IPS-NIHi7 (cell line): Measurements from ENCODE around the gene TBX18.

Source experiments
- DNase-seq: peaks from one replicate; pipeline ENCODE4 v3.0.0; 2012; ENCODE audit warnings: mixed read lengths; ENCODE audit errors: extremely low spot score

TBX18 gene

DNA sequence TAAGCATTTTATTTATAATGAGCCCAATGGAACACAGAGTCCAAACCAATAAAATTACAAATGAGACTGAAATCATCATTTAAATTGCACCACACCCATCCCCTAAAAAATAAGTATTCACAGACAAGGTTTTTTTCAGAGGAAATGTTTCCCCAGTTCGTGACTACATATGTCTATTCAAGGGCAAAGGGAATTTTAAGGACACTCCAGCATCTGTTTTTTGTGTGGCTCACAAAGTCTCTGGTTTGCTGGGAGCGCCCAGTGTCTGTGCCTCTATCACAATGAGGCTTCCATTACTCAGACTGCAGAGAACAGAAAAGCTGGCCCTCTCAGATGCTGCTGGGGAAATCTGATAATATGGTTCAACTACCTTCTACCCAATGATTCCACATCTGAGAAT lies 16.0 kb downstream of the TBX18 start:
- DNase-seq, result no peak

DNA sequence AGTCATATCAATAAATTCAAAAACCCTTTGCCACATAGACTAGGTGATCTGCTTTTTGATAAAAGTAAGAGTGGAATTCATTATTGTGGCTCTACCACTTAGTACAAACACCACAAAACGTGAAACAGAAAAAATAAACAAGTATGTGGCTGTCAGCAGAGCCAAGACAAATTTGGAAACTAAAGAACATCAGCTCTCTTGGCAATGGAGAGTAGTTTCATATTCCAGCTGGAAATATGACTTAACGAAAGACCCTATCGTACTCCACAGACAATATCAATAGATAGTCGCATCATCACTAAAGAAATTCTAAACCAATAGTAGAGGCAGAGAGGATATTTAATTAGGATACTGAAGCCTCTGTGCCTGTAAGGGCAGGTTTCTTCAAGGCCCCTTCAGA lies 20.8 kb downstream of the TBX18 start:
- DNase-seq, result no peak

DNA sequence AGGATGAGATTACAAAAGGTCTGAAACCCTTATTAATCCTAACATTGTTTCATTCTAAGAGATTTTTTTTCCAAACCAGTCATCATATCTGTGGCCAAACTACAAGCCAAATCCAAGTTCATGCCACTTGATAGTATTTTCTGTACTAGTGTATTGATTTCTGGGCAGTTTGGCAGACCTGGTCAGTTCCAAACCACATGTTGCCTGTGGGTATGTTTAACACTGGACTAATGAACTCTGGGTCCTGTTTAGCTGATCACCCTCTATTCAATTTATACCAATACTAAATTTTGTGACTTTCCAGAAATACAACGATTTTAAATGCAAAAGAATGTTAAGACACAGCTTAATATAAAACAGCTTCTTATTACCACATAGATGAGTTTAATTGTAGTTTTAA lies 24.0 kb downstream of the TBX18 start:
- no peak for DNase-seq

DNA sequence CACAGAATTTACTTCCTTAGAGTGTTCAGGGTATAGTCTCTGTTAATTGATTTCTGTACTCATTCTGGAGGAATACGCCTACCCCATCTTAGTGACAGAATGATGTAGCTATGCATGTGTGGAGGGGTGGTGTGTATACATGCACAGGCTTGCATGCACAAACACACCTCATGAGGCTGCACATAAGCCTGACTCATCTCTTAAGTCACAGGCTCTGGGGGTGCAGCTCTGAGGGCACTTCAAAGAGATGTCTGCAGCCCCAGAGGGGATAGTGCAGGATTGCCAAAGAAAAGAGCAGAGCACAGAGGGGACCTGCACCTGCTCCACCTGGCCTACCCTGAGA lies 24.6 kb downstream of the TBX18 start:
- DNase-seq, result no peak

DNA sequence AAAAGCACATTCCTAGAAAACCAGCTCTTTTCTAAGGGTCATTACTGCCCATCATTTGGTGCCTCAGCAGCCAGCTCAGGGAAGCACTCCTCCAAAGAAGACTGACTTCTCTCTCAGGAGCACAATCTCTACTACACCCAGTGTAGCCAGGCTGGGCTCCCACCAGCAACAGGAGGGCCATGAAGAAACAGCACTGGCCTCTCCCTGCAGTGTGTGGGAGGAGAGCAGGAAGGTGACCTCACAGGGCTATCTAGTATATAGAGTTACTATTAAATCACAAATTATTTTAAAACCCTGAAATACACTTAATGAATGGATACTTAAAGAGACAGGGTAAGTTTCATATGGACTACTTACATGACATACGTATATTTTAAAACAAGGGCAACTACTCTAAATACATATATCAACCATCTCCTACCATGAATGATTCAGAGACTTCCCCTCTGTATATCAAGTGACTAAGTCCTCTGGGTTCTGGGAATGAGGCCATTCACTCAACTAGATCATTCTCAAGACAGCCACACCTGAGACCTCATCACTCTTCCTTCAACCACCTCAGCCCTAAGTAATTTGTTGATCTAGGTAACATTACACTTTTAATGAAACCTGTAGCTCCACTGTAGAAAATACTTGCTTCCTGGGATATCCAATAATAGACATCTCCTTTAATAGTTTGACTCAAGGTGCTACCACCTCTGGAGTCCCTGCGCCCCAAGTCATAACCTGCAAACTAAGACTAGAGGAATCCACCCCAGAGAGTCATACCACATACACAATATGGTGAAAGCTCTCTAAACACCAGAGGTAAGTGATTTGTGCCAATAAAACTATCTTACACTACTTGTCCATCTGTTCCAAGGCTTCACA lies 25.2 kb downstream of the TBX18 start:
- no peak for DNase-seq

DNA sequence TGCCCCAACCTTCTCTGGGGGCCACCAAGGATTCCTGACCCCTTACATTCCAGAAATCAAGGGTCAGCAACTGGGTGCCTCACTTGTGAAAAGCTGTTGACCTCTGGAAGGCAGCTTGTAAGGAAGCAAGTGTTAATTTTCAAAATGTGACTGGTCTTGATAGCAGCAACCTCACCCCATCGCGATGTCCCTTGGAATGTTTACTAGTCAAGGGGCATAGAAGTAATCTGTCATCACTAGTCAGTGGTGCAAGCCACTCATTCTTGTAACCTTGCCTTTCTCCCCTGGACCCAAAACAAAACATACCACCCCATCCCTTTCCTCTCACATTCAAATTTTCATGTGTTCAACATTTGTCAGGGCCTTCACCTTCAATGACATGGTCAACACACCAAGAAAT lies 30.5 kb downstream of the TBX18 start:
- no peak for DNase-seq

DNA sequence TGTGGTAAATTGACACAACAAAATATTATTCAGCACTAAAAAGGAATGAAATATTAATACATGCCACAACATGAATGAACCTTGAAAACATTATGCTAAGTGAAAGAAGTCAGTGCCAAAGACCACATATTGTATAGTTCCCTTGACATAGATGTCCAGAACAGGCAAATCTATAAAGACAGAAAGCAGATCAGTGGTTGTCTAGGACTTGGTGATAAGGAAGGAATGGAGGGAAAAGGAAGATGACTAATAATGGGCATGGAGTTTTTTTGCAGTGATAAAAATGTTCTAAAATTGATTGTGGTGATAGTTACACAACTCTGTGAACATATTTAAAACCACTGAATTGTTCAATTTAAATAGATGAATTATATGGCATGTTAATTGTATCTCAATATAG lies 32.5 kb downstream of the TBX18 start:
- DNase-seq, result no peak

DNA sequence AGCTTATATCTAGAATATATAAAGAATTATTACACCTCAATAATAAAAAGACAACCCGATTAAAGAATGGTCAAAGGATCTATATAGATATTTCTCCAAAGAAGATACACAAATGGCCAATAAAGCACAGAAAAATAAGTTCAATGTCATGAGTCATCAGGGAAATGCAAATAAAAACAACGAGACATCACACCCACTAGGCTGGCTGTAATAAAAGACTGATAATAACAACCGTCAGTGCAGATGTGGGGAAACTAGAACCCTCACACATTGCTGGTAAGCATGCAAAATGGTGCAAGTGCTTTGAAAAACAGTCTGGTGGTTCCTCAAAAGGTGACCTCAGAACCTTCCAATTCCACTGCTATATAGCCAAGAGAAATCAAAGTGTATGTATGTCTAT lies 33.0 kb downstream of the TBX18 start:
- no peak for DNase-seq

DNA sequence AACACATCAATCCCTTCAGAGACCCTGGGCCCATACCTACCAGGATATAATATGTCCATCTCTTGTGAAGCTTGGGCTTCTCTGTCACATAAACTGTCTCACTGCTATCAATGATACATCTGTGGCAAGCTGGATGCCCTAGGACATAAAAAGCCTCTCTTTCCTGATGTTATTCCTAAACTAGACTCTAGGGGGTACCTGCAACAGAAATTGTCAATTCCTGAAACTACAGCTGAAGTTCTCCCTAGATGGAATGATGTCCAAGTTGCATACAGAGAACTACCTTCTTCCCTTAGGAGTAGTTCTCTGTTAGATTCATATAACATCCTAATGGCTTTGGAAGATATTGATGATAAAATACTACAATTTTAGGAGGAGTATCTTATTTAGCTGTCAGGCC lies 35.8 kb downstream of the TBX18 start:
- DNase-seq, result peak; percentile 43

DNA sequence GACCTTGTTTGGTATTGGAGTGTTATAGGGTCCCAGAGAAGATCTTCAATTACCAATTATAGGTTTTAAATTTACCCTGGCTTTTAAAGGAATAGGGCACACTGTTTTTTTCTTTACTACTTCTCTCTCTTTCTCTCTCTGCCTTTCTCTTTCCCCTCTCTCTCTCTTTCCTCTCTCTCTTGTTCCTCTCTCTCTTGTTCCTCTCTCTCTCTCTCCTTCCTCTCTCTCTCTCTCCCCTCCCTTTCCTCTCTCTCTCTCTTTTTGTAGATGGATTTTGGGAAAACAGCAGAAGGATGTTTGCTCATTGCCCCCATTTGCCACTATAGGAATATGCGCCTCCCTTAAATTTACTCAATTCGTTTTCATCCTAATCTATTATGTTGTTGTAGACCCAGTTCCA lies 45.2 kb downstream of the TBX18 start:
- no peak for DNase-seq

DNA sequence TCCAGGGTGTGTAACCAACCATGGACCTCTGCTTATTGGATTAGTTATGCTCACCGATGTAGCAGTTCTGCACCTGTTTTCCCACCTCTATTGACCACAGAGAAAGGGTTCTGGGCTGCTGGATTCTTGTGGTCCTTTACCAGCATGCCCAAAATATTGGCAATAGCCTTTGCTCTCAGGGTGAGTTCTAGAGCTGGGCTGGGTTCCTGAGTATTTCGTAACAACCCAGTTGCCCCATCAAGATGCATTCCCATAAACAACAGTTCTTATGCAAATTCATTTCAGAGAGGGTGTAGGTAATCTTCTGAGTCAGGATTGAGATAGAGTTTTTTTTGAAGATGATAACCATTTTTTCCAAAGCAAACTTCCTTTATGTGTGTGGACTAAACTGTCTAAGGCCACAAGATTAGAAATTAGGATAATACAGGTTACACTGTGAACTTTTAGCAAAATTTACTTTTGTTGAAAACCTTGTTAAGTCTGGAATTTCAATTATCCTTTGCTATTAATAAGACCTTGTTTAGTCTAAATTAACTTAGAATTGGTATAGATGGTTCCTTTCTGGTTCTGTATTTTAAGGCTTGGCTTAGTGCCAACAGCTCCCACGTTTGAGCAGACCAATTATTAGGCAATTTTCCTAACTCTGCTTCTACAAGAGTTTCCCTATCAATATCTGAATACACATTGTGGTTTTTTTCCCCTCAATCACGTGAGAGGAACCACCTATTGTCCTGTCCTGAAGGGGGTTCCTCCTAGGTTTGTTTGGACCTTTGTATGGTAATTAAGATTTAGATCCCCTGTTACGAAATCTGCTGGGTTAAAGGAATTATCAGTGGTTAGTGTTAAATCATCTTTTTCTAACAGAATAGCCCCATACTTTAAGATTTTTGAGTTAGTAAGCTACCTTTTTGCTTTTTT lies 46.1 kb downstream of the TBX18 start:
- no peak for DNase-seq

DNA sequence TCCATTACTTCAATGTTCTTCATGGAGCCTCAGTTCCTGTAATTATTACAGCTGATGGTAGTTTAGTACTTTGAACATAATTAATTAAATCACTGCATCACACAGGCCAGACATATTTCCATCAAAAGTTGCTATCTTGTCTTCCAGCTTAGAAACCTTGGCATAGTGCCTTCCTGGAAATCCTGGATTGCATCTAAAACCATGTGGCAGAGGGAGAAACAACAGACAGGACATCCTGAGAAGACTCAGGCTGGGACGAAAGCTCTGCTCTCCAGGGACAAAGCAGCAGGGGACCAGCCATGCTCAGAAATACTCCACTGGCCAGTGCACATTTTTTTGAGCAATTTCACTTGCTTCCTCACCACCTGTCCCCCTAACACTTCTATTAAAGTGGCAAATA lies 55.3 kb downstream of the TBX18 start:
- no peak for DNase-seq

DNA sequence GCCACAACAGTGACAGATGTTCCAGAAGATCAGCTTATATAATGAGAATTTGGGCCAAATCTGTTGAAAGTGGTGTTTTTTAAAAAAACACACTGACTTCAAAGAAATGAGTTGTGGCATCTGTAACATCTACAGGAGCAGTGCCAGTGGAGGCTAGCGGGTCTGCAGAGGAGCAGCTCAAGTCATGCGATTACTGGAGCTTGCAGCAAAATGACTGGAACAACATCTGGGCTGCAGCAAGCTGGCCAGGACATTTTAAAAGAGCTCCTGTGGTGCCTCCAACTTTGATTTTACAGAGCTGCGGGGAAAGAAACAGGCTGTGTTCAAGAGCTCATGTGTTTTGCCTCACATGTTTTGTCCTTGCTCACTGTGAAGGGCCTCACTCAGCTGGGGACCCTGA lies 57.2 kb downstream of the TBX18 start:
- DNase-seq, result no peak

DNA sequence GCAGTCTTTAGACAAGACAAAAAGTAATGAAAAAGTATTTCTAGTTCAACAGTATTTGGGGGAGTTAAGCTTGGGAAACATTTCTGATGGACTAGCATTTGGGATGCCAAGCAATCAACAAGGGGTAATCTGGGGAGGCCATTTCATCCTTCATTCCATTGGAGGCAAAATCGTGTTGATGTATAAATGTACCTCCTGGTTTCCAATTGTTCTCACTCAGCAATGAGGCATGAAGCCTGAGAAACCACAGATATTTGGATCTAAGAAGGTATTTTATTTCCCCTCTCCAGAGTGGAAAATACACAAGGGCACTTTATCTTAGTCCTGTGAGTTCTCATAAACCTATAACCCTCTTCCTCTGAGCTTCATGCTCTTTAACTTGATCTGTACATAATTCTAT lies 68.2 kb downstream of the TBX18 start:
- DNase-seq, result no peak

DNA sequence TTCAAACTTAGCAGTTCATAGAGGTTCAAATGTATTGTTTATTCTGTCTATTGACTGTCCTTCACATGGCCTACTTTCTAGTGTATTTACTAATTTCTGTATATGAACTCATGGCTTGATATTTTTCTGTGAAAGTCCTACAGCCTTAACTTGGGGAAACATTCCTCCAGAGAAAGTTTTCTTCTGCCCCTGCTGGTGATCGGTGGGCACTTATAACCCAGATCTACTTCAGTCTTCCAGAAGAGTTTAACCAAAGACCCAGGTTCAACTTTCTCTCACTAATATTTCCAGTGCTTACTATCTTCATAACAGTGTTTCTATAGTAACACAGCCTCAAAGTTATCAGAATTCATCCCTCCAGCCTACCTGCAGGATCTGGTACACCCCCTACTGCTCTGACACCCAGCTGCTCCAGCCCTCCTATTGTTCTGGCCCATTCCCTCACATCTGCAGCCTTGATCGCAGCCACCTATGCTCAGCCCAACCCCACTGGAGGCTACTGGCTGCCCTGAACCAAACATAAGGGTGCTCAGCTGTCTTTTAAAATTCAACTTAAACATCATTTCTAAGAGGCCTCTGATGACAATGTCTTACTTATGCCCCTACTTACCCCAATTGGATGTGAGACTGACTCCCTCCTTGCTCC lies 72.3 kb downstream of the TBX18 start:
- DNase-seq, result peak; percentile 17

DNA sequence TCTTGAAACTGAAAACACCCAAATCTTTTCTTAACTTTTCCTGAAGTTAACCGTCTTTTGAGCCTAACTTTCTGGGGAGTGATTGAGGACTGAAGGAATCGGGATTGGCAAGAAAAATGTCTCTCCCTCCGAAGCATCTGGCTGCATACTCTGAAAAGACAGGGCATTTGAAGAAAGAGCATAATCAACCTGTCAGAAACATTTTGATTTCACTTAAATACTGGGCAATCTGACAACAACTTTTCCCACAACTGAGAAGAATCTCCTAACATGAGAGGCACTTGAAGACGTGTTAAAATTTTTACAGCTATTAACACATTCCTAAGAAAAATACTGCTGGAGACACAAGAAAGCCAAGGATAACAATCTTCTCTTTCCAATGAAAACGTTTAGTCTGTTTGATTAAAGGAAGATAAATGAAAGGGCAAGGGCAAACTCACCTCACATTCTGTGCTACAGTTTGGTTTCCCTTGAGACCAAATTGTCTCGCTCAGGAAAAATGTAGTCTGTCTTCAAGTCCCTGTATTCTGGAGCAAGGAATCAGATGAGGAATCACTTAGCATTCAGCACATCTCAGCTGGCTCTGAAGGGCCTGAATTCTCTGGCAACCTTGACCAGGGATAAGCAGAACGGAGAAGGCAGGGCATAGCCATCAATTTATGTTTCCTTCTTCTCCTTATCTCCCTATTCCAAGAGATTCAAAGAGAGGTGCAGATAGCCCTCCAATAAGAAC lies 76.1 kb downstream of the TBX18 start:
- DNase-seq, result no peak

DNA sequence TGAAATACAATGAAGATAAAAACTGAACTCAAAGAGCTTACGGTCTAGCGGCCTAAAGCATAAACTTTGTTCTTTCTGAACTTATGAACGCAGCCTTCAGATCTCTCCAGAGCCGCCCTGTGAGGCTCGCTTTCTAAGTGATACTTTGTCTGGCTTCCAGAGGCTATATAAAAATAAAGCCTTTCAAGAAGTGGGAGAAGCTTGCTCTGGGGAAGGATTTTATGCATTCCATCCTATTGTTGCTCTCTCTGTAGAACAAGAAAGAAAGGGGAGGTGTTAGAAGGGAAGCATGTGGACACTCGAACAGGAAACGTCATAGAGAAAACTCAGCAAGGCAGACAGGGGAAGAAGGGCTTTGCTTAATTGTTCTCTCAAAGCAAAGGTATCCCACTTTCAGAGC lies 77.0 kb downstream of the TBX18 start:
- DNase-seq, result no peak

DNA sequence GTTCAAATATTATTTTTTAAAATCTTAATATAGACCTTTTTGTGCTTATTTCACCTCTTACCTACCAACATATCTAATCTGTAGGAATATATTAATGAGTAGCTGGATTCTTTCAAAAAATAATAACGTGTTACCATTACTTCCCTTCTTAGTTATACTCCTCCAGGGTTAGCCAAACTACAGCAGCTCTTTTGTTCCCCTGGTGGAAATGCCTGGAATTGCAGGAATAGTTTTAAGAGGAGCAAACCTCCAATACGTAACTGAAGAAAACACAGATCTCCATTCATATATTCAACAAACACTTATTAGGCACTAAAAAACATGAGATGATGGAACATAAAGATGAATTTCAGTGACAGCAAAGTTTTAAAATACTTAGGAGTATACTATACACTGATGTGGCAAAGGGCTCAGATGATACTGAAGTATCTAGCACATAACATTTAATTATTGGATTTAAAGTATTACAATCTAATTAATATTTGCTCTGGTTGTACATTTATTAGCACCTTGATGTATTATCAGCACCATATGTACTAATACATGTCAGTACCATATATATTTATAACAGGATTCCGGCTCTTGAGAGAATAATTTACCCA lies 78.3 kb downstream of the TBX18 start:
- DNase-seq, result peak; percentile 28

DNA sequence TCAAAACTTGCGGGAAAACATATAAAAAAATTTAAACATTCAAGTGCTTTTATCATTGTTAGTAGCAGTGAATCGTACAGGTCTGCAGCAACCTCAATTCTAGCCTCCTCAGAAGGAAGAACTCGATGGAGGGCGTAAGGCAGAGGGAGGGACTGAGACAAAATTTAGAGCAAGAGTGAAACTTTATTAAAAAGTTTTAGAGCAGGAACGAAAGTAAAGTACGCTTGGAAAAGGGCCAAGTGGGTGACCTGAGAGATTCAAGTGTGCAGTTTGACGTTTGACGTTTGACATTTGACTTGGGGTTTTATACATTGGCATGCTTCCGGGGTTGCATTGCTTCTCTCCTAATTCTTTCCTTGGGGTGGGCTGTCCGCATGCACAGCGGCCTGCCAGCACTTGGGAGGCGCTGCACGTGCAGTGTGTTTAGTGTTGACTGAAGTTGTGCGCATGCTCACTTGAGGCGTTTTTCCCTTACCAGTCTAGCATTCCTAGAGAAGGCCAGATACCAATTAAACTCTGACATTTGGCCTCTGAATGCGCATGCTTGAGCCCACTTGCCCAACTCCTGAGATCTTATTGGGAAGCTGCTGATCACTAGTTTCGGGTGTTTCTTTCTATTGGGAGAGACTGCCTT lies 82.6 kb downstream of the TBX18 start:
- DNase-seq, result no peak

DNA sequence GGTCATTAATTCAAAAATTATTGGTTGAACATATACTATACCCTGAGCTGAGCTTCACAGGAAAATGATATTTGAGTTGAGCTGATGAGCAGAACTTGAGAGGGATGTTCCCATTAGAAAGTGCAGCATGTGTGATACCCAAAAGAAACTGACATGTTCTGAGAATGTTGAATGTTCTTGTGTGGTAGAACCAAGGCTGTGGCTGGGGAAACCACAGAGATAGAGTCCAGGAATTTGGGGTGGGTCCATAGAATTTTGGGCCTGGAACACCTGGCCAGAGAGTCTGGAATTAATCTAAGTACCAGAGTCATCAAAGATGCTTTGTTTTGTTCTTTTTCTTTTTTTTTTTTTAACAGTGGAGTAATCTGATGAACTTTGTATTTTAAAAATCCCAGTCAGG lies 88.7 kb downstream of the TBX18 start:
- no peak for DNase-seq

DNA sequence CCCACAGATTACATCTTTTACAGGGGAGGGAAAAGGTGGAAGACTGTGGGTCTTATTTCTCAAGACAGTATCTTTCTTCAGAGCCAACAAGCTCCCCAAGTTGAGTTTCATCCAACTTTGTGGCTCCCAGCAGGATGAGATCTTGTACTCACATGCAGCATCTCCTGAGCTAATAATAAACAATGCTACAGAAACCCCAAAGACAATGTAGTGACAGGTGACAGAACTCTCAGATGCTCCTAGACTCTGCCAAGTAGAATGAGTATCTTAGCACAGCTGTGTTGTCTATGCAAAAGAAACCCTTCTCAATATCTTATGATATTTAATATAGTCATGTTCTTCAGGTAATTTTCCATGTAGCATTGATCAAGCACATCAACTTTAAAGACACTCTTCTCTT lies 90.0 kb downstream of the TBX18 start:
- no peak for DNase-seq
